Adipose tissue (tissue), 3 donors: ENCODE measurements around the gene PIN4. TPM values are rescaled to one million over a fixed set of nuclear protein-coding genes. Genes with fewer than 3 reads are reported as not detected.
"Not testable (repeated sequence)": the region's sequence is repeated elsewhere in the genome, so short reads cannot be mapped to it uniquely, and the experiment has no call there.

Experiments
- H3K27ac ChIP-seq: one replicate; pipeline ENCODE4 v1.5.1; 2013; ENCODE audit warnings: low read depth, low read length
- WGBS, 3 donors: extraction: QIAGEN DNeasy Blood & Tissue Kit; methylation state at CpG; one replicate each; pipeline ENCODE4 v1.1.7; 2013; 5-methylcytosine and 5-hydroxymethylcytosine counted together
- polyA plus RNA-seq, 3 donors: library from polyadenylated mRNA; stranded (reverse); fragments of 200-250 nt; gene quantifications; one replicate each; pipeline ENCODE4 v1.2.3, GENCODE V29; 2013
- donor health status: healthy with polysubstance abuse.
- donor health status: Bipolar disorder and iron deficiency.
- donor health status: healthy.

PIN4 gene
- polyA plus RNA-seq, result 10 to 100 TPM in 2 of 3 donors, 1 to 10 TPM in 1; 9.2 to 29.2 (median 10.6) TPM

- no peak within 1 kb of the TSS for H3K27ac ChIP-seq
- 0 to 20% (median 0%) methylated on average over 44 to 46 of the region's 46 CpGs for WGBS, 3 donors
Measured at GRCh38 chrX:72181178-72182125, at the start of gene PIN4. Gene PIN4 (plus strand): TSS chrX:72181757. CDS start chrX:72181786, 29 bp downstream.

GRCh38 chrX:72132456-72132855 lies 49.1 kb upstream of the PIN4 start:
- H3K27ac ChIP-seq, result no peak overlapping the region
- WGBS, 3 donors, result 90 to 94% (median 92%) methylated on average over 2 to 3 of the region's 3 CpGs

- H3K27ac ChIP-seq, result no peak overlapping the region
- WGBS, 3 donors, result 85 to 93% (median 92%) methylated on average over 11 of the region's 11 CpGs
Measured at GRCh38 chrX:72133851-72134546, 47.6 kb upstream of the PIN4 start.

- H3K27ac ChIP-seq, result no peak overlapping the region
- 74 to 91% (median 80%) methylated on average over 9 of the region's 9 CpGs for WGBS, 3 donors
Measured at GRCh38 chrX:72137846-72138495, 43.6 kb upstream of the PIN4 start.

GRCh38 chrX:72139538-72139937 lies 42.0 kb upstream of the PIN4 start:
- no peak overlapping the region for H3K27ac ChIP-seq
- WGBS, 3 donors, result 88 to 93% (median 91%) methylated on average over 7 to 8 of the region's 8 CpGs

- WGBS, 3 donors, result 55 to 70% (median 66%) methylated on average over 4 of the region's 4 CpGs
- no peak overlapping the region for H3K27ac ChIP-seq
Measured at GRCh38 chrX:72141372-72142004, 40.1 kb upstream of the PIN4 start.

GRCh38 chrX:72142094-72142793 lies 39.3 kb upstream of the PIN4 start:
- WGBS, 3 donors, result 56 to 58% (median 56%) methylated on average over 8 of the region's 8 CpGs
- H3K27ac ChIP-seq, result no peak overlapping the region

GRCh38 chrX:72142794-72143608 lies 38.6 kb upstream of the PIN4 start:
- 58 to 65% (median 61%) methylated on average over 10 to 11 of the region's 11 CpGs for WGBS, 3 donors
- no peak overlapping the region for H3K27ac ChIP-seq

- 66 to 81% (median 74%) methylated on average over 2 of the region's 2 CpGs for WGBS, 3 donors
Measured at GRCh38 chrX:72143609-72143907, 38.0 kb upstream of the PIN4 start.

GRCh38 chrX:72145181-72145580 lies 36.4 kb upstream of the PIN4 start:
- 43 to 46% (median 44%) methylated on average over 2 of the region's 2 CpGs for WGBS, 3 donors

More at GRCh38 chrX:72143609-72143907, 38.0 kb upstream of the PIN4 start:
- no peak overlapping the region for H3K27ac ChIP-seq

GRCh38 chrX:72146527-72146926 lies 35.0 kb upstream of the PIN4 start:
- H3K27ac ChIP-seq, result no peak overlapping the region
- 40 to 93% (median 87%) methylated on average over 2 of the region's 2 CpGs for WGBS, 3 donors

More at GRCh38 chrX:72145181-72145580, 36.4 kb upstream of the PIN4 start:
- no peak overlapping the region for H3K27ac ChIP-seq

- WGBS, 3 donors, result 83 to 90% (median 86%) methylated on average over 3 of the region's 3 CpGs
- no peak overlapping the region for H3K27ac ChIP-seq
Measured at GRCh38 chrX:72158773-72159172, 22.8 kb upstream of the PIN4 start.

GRCh38 chrX:72159769-72160168 lies 21.8 kb upstream of the PIN4 start:
- WGBS, 3 donors, result 77 to 82% (median 81%) methylated on average over 10 of the region's 10 CpGs
- no peak overlapping the region for H3K27ac ChIP-seq

GRCh38 chrX:72165551-72165950 lies 16.0 kb upstream of the PIN4 start:
- H3K27ac ChIP-seq, result no peak overlapping the region
- 70 to 83% (median 81%) methylated on average over 4 of the region's 4 CpGs for WGBS, 3 donors

- 46 to 54% (median 53%) methylated on average over 6 of the region's 6 CpGs for WGBS, 3 donors
- H3K27ac ChIP-seq, result no peak overlapping the region
Measured at GRCh38 chrX:72169008-72169728, 12.4 kb upstream of the PIN4 start.

- 95 to 100% methylated on average over 3 of the region's 5 CpGs; no CpG with 5 or more reads in 1 of the 3 donors for WGBS, 3 donors
- not testable (repeated sequence) for H3K27ac ChIP-seq
Measured at GRCh38 chrX:72176289-72176688, 5.3 kb upstream of the PIN4 start.

- 38 to 82% (median 69%) methylated on average over 2 of the region's 2 CpGs for WGBS, 3 donors
- no peak overlapping the region for H3K27ac ChIP-seq
Measured at GRCh38 chrX:72176981-72177380, 4.6 kb upstream of the PIN4 start.
